ENCODE results near the gene C4orf51. TPM values are rescaled to one million over a fixed set of nuclear protein-coding genes. Genes with fewer than 3 reads are reported as not detected.

The C4orf51 gene
- total RNA-seq, 1 donor from 2014 or later = not detected

DNA sequence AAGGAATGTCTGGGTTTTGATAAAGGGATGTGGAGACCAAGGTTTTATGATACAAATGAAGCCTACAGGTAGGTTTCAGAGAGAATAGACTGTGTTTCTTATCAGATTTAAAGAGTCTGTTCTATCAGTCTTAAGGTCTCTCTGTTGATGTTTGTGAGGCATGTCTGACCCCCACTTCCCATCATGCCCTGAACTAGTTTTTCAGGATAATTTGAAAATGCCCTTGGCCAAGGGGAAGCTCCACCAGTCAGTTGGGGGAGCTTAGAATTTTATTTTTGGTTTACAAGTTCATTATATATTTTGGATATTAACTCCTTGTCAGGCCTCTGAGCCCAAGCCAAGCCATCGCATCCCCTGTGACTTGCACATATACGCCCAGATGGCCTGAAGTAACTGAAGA, 18.6 kb downstream of the C4orf51 start:
- no peak for ATAC-seq (ENCODE audit: poor library complexity)
- DNase-seq = no peak
- intact Hi-C loops (cut with DNase I) = no loop called here

DNA sequence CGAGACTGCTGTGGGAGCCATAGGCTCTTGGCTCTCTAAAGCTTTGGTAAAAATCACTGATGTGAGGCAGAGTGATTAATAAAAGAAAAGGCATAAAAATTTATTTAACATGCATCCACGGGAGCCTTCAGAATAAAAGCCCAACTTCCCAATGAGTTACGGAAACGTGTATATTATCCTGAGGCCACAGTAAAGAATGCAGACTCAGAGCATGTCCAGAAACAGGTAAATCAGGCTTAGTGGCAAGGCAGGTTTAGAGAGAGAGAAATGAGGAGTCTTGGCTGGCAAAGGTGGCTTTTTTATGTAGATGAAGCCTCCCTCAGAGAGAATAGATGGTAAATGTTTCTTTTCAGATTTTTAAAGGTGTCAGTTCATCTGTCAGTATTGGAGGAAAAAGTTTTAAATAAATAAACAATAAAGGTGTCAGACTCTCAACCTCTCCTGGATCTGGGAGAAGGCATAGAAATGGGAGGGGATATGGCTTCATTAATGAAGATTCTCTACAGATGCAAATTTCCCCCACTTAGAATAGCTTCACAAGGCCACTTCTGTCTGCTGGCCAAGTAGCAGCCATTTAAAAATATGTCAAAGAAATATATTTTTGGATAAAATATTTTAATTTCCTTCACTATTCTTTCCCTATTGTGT, 24.0 kb downstream of the C4orf51 start:
- no peak for DNase-seq
- intact Hi-C loops (cut with DNase I) = no loop called here
- ATAC-seq (ENCODE audit: poor library complexity) = no peak

DNA sequence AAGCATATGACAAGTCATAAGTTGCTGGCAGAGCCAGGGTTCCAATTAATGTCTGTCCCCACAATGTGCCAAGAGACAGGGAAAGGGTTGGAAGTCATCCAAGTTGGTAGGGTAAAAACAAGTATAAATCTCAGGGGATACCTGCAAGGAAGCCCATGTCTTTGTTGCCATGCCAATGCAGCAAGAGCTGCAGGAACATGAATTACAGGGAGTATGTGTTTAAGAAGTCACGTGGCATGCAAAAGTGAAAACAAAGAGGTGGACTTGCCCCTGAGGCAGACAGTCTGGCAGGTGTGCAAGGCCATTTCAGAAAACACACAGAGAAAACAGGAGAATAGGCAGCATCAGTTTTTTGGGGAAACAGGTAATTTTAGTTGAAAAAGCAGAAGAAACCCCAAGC, 29.4 kb downstream of the C4orf51 start:
- DNase-seq = no peak
- intact Hi-C loops (cut with DNase I) = no loop called here
- no peak for ATAC-seq (ENCODE audit: poor library complexity)

DNA sequence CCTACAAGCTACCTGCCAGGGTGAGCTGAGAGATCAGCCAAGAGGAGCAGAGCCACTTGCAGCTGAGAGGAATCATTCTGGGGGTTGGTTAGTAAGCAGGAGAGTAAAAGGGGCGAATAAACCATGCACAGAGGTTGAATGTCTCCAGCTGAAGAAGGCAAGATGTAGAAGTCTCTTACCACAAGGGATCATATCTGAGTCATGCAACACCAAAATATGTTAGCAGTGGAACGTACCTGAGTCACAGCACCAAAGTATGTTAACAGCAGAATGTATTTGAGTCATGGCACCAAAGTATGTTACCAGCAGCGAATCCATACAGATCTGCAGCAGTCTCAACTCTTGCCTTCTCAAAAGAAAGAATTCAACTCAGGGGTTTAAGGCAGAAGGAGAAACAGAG, 29.9 kb downstream of the C4orf51 start:
- no peak for ATAC-seq (ENCODE audit: poor library complexity)
- intact Hi-C loops (cut with DNase I) = no loop called here

DNA sequence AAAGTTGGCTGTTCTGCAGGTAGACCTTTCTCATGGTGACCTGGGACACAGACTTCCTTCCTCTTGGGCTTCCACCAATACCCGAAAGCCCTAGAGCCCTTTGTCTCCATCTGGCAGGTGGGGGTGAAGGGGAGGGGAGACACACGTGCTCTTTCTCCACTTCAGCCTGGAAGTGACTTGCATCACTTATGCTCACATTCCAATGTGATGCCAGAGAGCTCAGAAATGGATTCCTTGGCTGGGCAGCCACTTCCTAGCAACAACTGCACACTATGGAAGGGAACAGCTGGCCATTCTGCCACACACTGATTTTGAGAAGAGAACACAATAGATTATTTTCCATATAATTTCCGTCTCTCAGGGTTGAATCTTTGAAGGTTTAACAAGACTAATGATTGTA, 36.3 kb downstream of the C4orf51 start:
- ATAC-seq (ENCODE audit: poor library complexity) = peak; percentile 77
- intact Hi-C loops (cut with DNase I) = no loop called here
- no peak for DNase-seq

More for the DNA sequence above, 29.9 kb downstream of the C4orf51 start:
- no peak for DNase-seq

DNA sequence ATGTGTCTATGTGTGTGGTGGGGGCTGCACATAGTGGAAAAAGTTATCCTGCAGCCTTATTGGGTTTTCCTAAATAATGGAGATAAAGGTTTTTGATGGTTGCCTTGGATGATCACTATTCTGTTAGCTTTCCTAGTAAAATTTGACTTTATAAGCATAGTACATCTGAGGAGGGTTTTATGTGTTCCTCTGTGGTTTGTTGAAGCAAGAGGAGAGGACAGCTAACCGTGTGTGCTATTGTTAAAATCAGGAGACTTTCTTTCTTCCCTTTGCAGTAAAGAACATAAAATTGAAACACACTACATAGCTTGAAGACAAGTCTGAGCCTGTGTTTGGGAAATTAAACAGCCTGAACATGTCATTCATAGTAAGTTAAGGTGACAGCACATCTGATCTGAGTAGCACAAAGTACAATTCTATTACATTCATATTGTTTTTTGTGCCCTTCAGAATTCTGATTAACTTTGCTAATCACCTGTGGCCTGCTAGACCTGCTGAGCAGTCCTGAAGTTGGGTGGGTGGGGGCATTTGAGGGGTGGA, 36.8 kb downstream of the C4orf51 start:
- intact Hi-C loops (cut with DNase I) = no loop called here
- DNase-seq (no peak), ATAC-seq (ENCODE audit: poor library complexity) (no peak)

DNA sequence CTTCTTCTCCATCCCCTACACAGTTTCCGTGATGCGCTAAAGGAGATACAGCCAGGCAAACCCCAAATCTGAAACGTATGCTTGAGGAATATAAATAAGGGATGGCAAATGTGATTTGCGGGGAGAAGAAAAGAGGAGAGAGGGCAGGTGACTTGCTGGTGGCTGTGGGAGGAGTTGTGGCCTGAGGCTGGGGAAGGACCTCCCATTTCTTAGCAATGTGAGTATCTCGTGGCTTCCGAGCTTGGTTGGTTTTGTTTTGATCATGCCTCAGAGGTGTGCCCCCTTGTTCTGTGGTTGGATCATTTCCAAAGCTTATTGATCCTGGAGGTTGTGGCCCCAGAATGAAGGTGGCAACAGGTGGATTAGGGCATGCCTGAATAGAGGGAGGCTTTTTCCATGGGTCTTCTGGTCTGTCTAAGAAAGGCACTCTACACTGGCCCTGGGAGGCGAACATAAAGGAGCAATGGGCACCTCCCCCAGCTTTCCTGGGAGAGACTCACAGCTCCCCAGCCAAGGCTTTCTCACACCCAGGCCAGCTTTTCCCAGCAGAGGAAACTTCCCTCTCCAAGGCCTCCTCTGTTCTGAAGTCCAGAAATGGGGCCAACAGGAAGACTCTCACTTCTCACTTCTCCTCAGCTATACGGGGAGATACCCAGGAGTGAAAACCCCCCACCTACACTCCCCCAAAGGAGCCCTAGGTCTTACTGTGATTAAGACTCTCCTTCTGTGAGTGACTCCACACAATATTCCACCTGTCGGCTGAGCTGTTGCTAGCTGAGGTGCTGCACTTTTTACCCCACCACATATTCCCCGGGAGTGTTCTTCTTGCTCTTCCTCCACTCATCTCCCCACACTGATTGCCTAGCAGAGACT, 40.0 kb downstream of the C4orf51 start:
- DNase-seq (no peak), ATAC-seq (ENCODE audit: poor library complexity) (no peak)
- intact Hi-C loops (cut with DNase I) = no loop called here

DNA sequence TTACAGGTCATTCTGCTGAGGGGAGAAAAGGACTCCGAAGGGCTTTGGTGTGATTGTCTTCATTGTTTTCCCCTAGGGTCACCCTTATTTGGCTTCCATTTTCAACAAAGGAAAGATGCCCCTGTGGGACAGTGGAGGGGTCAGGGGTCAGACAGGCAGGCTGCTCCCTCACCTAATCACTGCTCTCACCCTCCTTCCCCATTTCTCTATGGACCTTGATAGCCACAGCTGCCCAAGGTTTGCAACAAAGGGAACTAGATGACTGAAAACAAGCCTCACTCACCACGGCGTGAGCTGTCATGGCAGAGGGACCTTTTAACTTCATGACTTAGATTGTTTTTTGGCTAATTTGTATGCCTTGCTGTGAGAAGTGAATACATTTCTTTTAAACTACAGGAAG, 40.7 kb downstream of the C4orf51 start:
- ATAC-seq (ENCODE audit: poor library complexity) (no peak), DNase-seq (no peak)
- intact Hi-C loops (cut with DNase I) = no loop called here

DNA sequence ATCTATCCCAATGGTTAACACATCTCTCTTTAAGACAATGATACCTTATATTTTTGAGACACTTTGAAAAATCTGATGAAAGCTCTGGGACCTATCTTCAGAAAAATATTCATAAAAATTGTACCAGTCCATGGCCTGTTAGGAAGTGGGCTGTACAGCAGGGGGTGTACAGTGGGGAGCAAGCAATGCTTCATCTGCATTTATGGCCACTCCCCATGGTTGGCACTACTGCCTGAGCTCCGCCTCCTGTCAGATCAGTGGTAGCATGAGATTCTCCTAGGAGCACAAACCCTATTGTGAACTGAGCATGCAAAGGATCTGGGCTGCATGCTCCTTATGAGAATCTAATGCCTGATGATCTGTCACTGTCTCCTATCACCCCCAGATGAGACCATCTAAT, 42.6 kb downstream of the C4orf51 start:
- DNase-seq = no peak
- ATAC-seq (ENCODE audit: poor library complexity) = peak; percentile 35
- intact Hi-C loops (cut with DNase I) = no loop called here

DNA sequence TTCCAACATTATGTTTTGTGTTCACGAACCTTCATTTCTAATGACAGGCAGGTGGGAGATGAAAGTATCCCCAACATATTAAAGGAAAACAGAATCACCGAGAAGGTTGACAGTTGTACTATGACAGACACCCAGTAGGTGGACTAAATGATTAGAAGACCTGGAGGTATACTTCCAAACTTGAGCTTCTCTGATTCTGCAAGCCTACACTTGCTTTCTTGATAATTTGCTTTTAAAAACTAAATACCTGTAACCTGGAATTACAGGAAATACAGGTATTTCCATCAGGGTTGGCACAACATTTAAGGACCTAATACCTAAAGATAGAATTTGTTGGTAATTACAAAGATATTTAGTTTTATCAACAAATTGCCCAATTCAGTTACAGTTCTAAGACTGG, 43.4 kb downstream of the C4orf51 start:
- intact Hi-C loops (cut with DNase I) = no loop called here

DNA sequence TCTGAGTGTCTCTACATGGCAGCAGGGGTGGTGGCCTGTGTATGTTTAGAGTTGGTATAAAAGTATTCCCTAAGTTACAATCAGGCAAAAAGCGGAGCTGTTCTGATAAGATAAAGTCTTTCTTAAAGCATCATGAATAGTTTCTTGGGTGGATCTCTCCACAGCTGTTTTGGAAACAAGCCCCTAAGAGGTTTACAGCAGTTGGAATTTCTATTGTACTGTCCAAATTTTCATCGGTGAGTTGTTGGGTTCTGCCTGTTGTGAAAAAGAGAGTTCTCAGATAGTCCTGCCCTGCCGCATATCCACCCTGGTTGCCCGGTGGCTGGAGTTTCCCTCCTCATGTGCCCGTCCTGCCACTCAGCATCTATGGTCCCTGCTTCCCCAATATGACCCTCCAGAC, 50.1 kb downstream of the C4orf51 start:
- ATAC-seq (ENCODE audit: poor library complexity) (no peak), DNase-seq (no peak)
- intact Hi-C loops (cut with DNase I) = loop anchor here (10.0 kb wide), 1 partner anchor 115 kb away; the partner anchor contains the start of gene MMAA

More for the DNA sequence above, 43.4 kb downstream of the C4orf51 start:
- DNase-seq (no peak), ATAC-seq (ENCODE audit: poor library complexity) (no peak)

DNA sequence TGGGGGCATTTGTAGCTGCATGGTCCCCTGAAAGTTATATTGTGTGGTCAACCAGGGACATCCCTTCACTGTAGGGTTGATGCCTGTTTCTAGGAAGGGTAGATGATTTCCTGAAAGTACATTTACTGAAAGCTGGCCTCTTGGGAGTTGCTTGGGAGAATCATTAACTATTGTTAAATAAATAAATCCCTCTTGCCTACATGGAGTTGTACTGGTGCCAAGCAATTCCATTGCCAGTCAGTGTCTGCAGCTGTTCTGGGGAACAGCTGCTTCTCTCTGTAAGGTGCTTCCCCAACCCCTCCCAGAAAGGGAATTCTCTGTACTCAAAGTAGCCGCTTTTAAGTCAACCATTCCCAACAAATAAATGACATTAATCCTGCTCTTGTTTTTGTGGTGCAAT, 51.1 kb downstream of the C4orf51 start:
- intact Hi-C loops (cut with DNase I) = loop anchor here (10.0 kb wide), 1 partner anchor 116 kb away; the partner anchor contains the start of gene MMAA
- DNase-seq = no peak
- no peak for ATAC-seq (ENCODE audit: poor library complexity)

DNA sequence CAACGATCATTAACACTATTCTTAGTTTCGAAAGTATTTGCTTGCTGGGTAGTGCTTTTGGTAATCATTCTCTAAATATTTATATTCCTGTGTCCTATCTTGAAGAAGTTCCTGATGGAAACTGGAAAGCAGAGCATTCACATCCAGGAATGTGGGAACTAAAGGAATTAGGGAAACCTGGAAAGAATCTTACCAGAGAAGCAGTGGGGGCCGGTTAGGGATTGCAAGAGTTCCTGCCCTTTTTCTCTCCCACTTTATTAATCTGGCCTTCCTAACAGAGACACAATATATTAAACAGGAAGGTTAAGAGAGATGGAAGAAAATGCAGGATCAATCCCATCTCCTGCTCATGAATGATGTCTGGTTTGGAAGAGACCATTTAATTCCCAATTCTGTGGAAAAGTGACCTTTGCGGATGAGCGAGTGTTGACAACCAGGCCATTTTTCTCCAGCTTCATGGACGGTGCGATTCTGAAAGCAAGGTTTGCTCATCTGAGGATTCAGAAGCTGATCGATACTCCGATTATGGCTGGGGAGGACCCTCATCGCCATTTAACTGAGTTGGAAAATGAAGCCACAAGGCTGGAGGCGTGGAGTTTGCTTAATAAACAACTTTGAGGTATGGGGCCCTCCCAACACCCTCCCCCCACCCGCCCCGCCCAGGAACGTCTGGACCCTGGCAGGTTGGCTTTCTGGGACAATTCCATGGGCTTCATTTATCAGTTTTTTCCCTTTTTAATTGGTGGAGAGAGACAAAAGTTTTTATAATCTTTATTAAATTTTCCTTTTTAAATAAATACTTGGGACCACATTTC, 52.3 kb downstream of the C4orf51 start:
- intact Hi-C loops (cut with DNase I) = loop anchor here (10.0 kb wide), 1 partner anchor 117 kb away; the partner anchor contains the start of gene MMAA
- no peak for DNase-seq
- no peak for ATAC-seq (ENCODE audit: poor library complexity)

DNA sequence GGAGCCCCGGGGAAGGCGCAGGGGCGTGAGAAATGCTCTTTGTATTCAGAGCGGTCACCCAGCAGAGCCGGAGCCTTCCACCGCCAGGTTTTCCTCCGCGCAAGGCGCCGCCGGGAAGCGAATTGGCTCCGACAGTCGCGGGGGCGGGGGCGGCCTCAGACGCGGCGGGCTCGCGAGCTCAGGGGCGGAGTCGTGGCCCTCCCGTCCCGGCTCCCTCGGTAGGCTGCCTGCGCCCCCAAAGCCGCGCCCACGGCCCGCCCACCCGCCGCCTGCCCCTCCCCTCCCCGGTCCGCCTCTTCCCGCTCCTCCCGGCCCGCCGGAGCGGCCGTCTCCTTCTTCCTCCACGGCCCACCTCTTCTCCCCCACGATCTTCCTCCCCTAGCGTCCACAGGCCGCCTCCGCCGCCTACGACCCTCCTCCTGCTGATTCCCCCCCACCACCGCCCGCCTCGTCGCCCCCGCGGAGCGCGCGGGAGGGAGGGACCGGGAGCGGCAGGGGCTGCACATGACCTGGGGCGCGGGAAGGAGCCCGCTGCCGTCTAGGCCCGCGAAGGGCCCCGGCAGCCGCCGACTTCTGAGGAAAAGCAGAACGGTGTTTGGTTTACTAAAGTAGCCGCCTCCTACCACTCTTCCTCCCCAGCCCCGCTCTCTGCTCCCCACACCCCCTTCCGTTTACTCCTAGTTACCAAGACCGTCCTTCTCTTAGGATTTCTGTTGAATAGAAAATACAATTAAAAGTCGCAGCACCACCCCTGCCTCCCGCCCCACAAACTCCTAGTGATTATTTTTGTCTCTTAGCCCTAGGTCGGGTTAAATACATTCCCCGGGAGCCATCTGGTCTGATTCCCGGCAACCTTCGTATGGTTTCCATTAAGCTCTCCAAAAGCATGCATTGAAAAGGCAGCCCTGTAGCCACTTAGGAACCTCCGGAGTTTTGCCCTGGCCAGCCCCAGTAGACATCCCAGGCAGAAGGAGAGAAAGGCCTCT, 53.2 kb downstream of the C4orf51 start:
- DNase-seq (peak; percentile 97), ATAC-seq (ENCODE audit: poor library complexity) (peak; percentile 97)
- intact Hi-C loops (cut with DNase I) = loop anchor here (10.0 kb wide), 1 partner anchor 118 kb away; the partner anchor contains the start of gene MMAA

DNA sequence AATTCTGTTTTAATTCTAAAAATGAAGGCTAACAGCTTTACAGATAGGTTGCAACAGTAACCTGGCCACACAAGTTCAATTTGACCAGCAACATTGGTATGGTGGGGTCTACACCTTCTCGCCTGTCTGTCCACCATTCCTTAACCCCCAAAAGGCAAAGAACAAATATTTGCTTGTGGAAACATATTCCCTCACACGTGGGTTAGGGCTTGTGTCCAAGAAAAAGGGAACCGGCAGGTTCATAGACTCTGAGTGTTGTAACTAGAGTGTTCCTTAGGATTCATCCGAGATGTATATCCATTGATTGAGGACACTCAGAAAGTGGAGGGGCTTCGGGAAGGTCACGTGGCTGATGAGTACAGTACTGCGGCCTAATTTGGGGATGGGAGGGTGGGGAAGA, 54.1 kb downstream of the C4orf51 start:
- intact Hi-C loops (cut with DNase I) = loop anchor here (10.0 kb wide), 1 partner anchor 119 kb away; the partner anchor contains the start of gene MMAA
- no peak for ATAC-seq (ENCODE audit: poor library complexity)
- DNase-seq = no peak

DNA sequence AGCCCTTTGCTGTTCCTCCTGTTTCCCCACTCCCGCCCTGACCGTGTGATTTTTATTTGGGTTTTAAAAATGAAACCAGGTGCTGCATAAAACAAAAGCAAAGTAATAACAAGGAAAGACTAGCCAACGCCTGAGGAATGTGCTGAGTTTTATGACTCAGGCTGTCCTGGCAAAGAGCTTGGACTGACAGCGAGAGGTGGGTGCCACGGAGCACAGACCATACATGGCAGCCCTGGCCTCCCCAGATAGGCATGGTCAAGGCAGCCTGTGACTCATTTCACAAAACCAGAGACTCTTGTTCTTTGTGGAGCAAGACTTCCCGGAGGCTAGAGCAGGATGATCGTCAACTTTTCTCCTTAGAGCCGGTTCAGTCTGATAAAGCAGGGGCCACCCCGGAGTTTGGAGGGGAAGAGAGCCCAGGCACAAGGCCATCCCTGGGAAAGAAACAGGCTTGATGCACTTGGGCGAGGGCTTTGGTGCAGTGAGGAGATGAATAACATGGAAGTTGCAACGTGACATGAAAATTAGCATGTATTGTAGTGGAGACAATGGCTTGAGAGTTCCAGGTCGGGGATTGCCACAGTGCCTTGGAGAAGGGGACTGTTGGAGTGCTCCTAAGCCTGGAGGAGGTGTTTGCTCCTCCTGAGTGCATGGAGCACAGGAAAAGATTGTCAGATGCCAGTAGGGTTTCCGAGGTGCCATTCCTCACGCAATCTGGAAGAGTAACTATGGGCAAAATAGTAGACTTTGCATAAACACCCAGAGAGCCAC, 54.8 kb downstream of the C4orf51 start:
- DNase-seq (peak; percentile 59), ATAC-seq (ENCODE audit: poor library complexity) (no peak)
- intact Hi-C loops (cut with DNase I) = loop anchor here (10.0 kb wide), 1 partner anchor 120 kb away; the partner anchor contains the start of gene MMAA

DNA sequence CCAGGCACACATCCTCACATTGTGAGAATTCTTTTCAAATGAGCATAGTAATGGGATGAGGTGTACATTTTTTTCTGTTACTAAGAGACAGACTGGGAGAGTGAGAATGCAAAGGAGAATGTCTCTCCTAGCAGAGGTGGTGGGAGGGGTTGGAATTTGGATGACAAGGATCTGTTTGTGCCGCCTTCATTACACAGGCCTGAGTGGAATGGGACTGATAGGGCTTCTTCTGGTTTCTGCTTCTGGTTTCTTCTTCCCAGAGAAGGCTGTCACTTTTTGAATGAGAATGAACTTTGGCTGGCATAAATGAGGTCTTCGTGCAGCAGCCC, 55.4 kb downstream of the C4orf51 start:
- ATAC-seq (ENCODE audit: poor library complexity) = no peak
- no peak for DNase-seq
- intact Hi-C loops (cut with DNase I) = loop anchor here (10.0 kb wide), 1 partner anchor 121 kb away; the partner anchor contains the start of gene MMAA
